ENCODE data around the gene REC114. TPM values are rescaled to one million over a fixed set of nuclear protein-coding genes. Genes with fewer than 3 reads are reported as not detected.

REC114 gene
- total and polyA plus RNA-seq, 2 experiments from 2014 or later = 0.24 TPM; not detected in 1

DNA sequence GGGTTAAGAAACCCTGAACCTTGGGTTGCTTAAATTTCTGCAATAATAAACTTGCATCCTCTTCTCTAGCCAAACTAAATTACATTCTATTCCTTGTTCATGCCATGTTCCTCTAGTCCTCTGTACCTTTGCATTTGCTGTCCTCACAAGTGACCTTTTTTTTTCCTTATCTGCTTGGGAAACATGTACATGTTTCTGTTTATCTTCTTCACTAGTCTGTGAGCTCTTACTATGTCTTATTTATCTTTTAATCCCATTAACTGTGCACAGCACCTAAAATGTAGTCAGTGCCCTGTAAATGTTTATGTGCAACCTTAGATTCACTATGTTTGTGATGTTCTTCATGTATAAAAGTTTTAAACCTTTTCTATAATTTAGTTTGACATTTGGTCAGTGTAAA is 61.9 kb downstream of the REC114 start:
- H3K9me3 ChIP-seq (ENCODE audit: low read depth) = no peaks in the 10 kb centered on the region
- H3K27me3 ChIP-seq = no peaks in the 10 kb centered on the region
- H3K4me1 ChIP-seq (ENCODE audit: insufficient read depth) = no peaks in the 10 kb centered on the region
- no peaks in the 10 kb centered on the region for H4K20me1 ChIP-seq (ENCODE audit: insufficient read depth, poor library complexity, severe bottlenecking)
- no peak overlapping the region for H3K4me2 ChIP-seq
- TF ChIP-seq, protein P1, sequence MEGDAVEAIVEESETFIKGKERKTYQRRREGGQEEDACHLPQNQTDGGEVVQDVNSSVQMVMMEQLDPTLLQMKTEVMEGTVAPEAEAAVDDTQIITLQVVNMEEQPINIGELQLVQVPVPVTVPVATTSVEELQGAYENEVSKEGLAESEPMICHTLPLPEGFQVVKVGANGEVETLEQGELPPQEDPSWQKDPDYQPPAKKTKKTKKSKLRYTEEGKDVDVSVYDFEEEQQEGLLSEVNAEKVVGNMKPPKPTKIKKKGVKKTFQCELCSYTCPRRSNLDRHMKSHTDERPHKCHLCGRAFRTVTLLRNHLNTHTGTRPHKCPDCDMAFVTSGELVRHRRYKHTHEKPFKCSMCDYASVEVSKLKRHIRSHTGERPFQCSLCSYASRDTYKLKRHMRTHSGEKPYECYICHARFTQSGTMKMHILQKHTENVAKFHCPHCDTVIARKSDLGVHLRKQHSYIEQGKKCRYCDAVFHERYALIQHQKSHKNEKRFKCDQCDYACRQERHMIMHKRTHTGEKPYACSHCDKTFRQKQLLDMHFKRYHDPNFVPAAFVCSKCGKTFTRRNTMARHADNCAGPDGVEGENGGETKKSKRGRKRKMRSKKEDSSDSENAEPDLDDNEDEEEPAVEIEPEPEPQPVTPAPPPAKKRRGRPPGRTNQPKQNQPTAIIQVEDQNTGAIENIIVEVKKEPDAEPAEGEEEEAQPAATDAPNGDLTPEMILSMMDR (IDR thresholded peaks at IDR 0.05; ENCODE audit: poor library complexity) = no peak
- TF ChIP-seq EZH2phosphoT487 (IDR thresholded peaks at IDR 0.05; ENCODE audit: low read depth, severe bottlenecking, unreplicated experiment) (no peak), EZH2 (IDR thresholded peaks at IDR 0.05; ENCODE audit: borderline replicate concordance) (no peak)
- no peaks in the 10 kb centered on the region for H3K36me3 ChIP-seq (replicated peaks; ENCODE audit: insufficient read depth, low read depth)
- no peak overlapping the region for H3K27ac ChIP-seq
- DNase-seq (ENCODE audit: low spot score) = no peak
- H3K9me2 ChIP-seq (replicated peaks; ENCODE audit: insufficient read depth) = no peaks in the 10 kb centered on the region
- H2AFZ ChIP-seq = no peak overlapping the region
- H3K79me2 ChIP-seq = no peaks in the 10 kb centered on the region
- no peak overlapping the region for H3K4me3 ChIP-seq

DNA sequence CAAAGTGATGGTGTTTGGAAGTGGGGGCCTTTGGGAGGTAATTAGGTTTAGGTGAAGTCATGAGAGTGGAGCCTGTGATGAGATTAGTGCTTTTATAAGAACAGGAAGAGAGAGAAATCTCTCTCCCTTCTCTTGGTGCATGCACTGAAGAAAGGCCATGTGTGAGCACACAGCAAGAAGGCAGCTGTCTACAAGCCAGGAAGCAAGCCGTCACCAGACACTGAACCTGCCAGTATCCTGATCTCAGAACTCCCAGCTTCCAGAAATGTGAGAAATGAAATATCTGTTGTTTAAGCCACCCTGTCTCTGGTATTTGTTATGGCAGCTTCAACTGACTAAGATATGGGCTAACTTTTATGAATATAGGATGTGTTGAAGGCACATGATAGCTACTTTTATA is 72.6 kb downstream of the REC114 start:
- DNase-seq (ENCODE audit: low spot score) = no peak
- H3K4me1 ChIP-seq (ENCODE audit: insufficient read depth) = no peaks in the 10 kb centered on the region
- WGBS (ENCODE audit: low lambda C conversion rate, missing lambda C conversion rate) = 53% methylated on average over 1 of the region's 1 CpG
- H3K27me3 ChIP-seq = no peaks in the 10 kb centered on the region
- TF ChIP-seq EZH2 (IDR thresholded peaks at IDR 0.05; ENCODE audit: borderline replicate concordance) = no peak
- TF ChIP-seq EZH2phosphoT487 (IDR thresholded peaks at IDR 0.05; ENCODE audit: low read depth, severe bottlenecking, unreplicated experiment) = no peak
- TF ChIP-seq, protein P1 (IDR thresholded peaks at IDR 0.05; ENCODE audit: poor library complexity) = no peak
- H3K27ac ChIP-seq = no peak overlapping the region
- H2AFZ ChIP-seq = no peak overlapping the region
- no peaks in the 10 kb centered on the region for H3K79me2 ChIP-seq
- no peak overlapping the region for H3K4me3 ChIP-seq
- H4K20me1 ChIP-seq (ENCODE audit: insufficient read depth, poor library complexity, severe bottlenecking) = no peaks in the 10 kb centered on the region
- H3K9me2 ChIP-seq (replicated peaks; ENCODE audit: insufficient read depth) = no peaks in the 10 kb centered on the region
- no peak overlapping the region for H3K4me2 ChIP-seq
- H3K36me3 ChIP-seq (replicated peaks; ENCODE audit: insufficient read depth, low read depth) = no peaks in the 10 kb centered on the region
- no peaks in the 10 kb centered on the region for H3K9me3 ChIP-seq (ENCODE audit: low read depth)

GRCh38 chr15:73517566-73517965 is 74.6 kb downstream of the REC114 start:
- Histone ChIP-seq H2AFZ (no peak overlapping the region), H3K9me2 (replicated peaks; ENCODE audit: insufficient read depth) (no peaks in the 10 kb centered on the region), H3K79me2 (no peaks in the 10 kb centered on the region), H3K4me1 (ENCODE audit: insufficient read depth) (no peaks in the 10 kb centered on the region), H3K9me3 (ENCODE audit: low read depth) (no peaks in the 10 kb centered on the region), H3K4me3 (no peak overlapping the region), H3K27me3 (no peaks in the 10 kb centered on the region), H3K4me2 (no peak overlapping the region), H3K27ac (no peak overlapping the region), H4K20me1 (ENCODE audit: insufficient read depth, poor library complexity, severe bottlenecking) (no peaks in the 10 kb centered on the region), H3K36me3 (replicated peaks; ENCODE audit: insufficient read depth, low read depth) (no peaks in the 10 kb centered on the region)
- DNase-seq (ENCODE audit: low spot score) = no peak
- WGBS (ENCODE audit: low lambda C conversion rate, missing lambda C conversion rate) = 60% methylated on average over 2 of the region's 2 CpGs
- TF ChIP-seq EZH2phosphoT487 (IDR thresholded peaks at IDR 0.05; ENCODE audit: low read depth, severe bottlenecking, unreplicated experiment) = no peak
- TF ChIP-seq EZH2 (IDR thresholded peaks at IDR 0.05; ENCODE audit: borderline replicate concordance) = no peak
- TF ChIP-seq, protein P1 (IDR thresholded peaks at IDR 0.05; ENCODE audit: poor library complexity) = no peak
